Measurements from ENCODE around the gene CEBPG. TPM values are rescaled to one million over a fixed set of nuclear protein-coding genes. Genes with fewer than 3 reads are reported as not detected.

Gene CEBPG
- total and polyA plus RNA-seq, 2 donors (not counting 1 experiment from before 2014, with no cell fraction given), result 12.5 to 24.2 TPM

DNA sequence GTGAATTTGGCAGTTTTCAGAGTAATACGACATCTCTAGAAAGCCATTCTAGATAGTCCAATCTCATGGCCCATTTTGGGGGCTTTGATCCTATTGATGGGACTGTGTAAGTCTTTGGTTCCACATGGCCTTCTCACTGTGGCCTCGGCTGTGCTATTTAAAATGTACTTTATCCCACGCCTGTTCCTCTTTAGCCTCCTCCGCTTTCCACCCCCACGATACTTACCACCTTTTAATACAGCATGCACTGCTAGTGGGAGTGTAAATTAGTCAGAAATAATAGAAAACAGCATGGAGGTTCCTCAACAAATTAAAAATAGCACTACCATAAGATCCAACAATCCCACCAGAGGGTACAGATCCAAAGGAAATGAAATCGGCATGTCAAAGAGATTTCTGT, 28.3 kb upstream of the CEBPG start:
- no peak for ATAC-seq (ENCODE audit: low read depth)
- no peaks in the 10 kb centered on the region for H3K9me3 ChIP-seq (ENCODE audit: control extremely low read depth in 1 of 3, control insufficient read depth in 2 of 3, insufficient read depth in 1 of 3, low read length in 2 of 3)
- H3K4me3 ChIP-seq (ENCODE audit: control extremely low read depth in 1 of 5, extremely low read depth in 1 of 5, insufficient read depth in 1 of 5, low read depth in 2 of 5, low read length in 4 of 5), result no peak overlapping the region
- no peaks in the 10 kb centered on the region for H3K9me3 Mint-ChIP-seq (ENCODE audit: insufficient read depth)
- H3K4me3 Mint-ChIP-seq, result no peak overlapping the region
- no peak overlapping the region for H3K27ac ChIP-seq (ENCODE audit: low read length in 2 of 2)
- H3K4me1 ChIP-seq (ENCODE audit: control insufficient read depth in 2 of 2, insufficient read depth in 2 of 2, low read length in 2 of 2), result no peaks in the 10 kb centered on the region
- no peak for DNase-seq
- no peaks in the 10 kb centered on the region for H3K4me1 Mint-ChIP-seq
- no peak overlapping the region for H3K9ac ChIP-seq (ENCODE audit: low read length)
- no CpG with 5 or more reads among the region's 6 CpGs for WGBS (ENCODE audit: insufficient coverage)
- ChIA-PET CTCF (no interaction called here), POLR2A (no interaction called here)
- H2AFZ ChIP-seq (ENCODE audit: insufficient read depth, low read depth, low read length, poor library complexity, severe bottlenecking), result no peak overlapping the region
- no peaks in the 10 kb centered on the region for H4K20me1 ChIP-seq (ENCODE audit: control insufficient read depth, insufficient read depth, low read length, poor library complexity, severe bottlenecking)
- H3K79me2 ChIP-seq (ENCODE audit: control insufficient read depth, insufficient read depth, low read length), result no peaks in the 10 kb centered on the region
- intact Hi-C loops (cut with micrococcal nuclease), result no loop called here
- TF ChIP-seq CTCF (IDR thresholded peaks at IDR 0.05) (no peak), EZH2 (IDR thresholded peaks at IDR 0.05; ENCODE audit: borderline replicate concordance, insufficient read depth, low read depth, low read length, poor library complexity, severe bottlenecking) (no peak)
- H3K4me2 ChIP-seq (replicated peaks; ENCODE audit: low read depth, low read length, poor library complexity, severe bottlenecking), result no peak overlapping the region
- H3K27me3 ChIP-seq (replicated peaks in 1 of 4; ENCODE audit: control extremely low read depth in 1 of 4, control insufficient read depth in 3 of 4, insufficient read depth in 4 of 4, low read length in 3 of 4), result peaks cover 0 to 17% (median 11%) of the 10 kb centered on the region in 4 experiments
- peaks cover 58% of the 10 kb centered on the region for H3K27me3 Mint-ChIP-seq
- H3K36me3 ChIP-seq (replicated peaks in 1 of 2; ENCODE audit: control extremely low read depth in 1 of 2, control insufficient read depth in 1 of 2, extremely low read depth in 1 of 2, insufficient read depth in 2 of 2, low read length in 1 of 2), result no peaks in the 10 kb centered on the region
- H3K27ac Mint-ChIP-seq, result no peak overlapping the region

GRCh38 chr19:33346665-33347064, 26.8 kb upstream of the CEBPG start:
- TF ChIP-seq EZH2 (IDR thresholded peaks at IDR 0.05; ENCODE audit: borderline replicate concordance, insufficient read depth, low read depth, low read length, poor library complexity, severe bottlenecking), result no peak
- TF ChIP-seq CTCF (IDR thresholded peaks at IDR 0.05), result no peak
- no peak overlapping the region for H3K27ac Mint-ChIP-seq
- no peaks in the 10 kb centered on the region for H3K4me1 Mint-ChIP-seq

More at GRCh38 chr19:33346665-33347064, 26.8 kb upstream of the CEBPG start:
- H2AFZ ChIP-seq (ENCODE audit: insufficient read depth, low read depth, low read length, poor library complexity, severe bottlenecking), result no peak overlapping the region
- H3K9me3 ChIP-seq (ENCODE audit: control extremely low read depth in 1 of 3, control insufficient read depth in 2 of 3, insufficient read depth in 1 of 3, low read length in 2 of 3), result peaks cover 0 to 4% (median 0%) of the 10 kb centered on the region in 3 donors
- H3K9ac ChIP-seq (ENCODE audit: low read length), result no peak overlapping the region
- peaks cover 0 to 18% (median 11%) of the 10 kb centered on the region in 4 experiments for H3K27me3 ChIP-seq (replicated peaks in 1 of 4; ENCODE audit: control extremely low read depth in 1 of 4, control insufficient read depth in 3 of 4, insufficient read depth in 4 of 4, low read length in 3 of 4)
- H3K27ac ChIP-seq (ENCODE audit: low read length in 2 of 2), result no peak overlapping the region
- no peaks in the 10 kb centered on the region for H3K4me1 ChIP-seq (ENCODE audit: control insufficient read depth in 2 of 2, insufficient read depth in 2 of 2, low read length in 2 of 2)
- Mint-ChIP-seq H3K4me3 (no peak overlapping the region), H3K9me3 (ENCODE audit: insufficient read depth) (no peaks in the 10 kb centered on the region), H3K27me3 (peaks cover 48% of the 10 kb centered on the region)
- intact Hi-C loops (cut with micrococcal nuclease), result no loop called here
- ATAC-seq (ENCODE audit: low read depth) (no peak), DNase-seq (no peak)
- no peak overlapping the region for H3K4me2 ChIP-seq (replicated peaks; ENCODE audit: low read depth, low read length, poor library complexity, severe bottlenecking)
- no peak overlapping the region for H3K4me3 ChIP-seq (ENCODE audit: control extremely low read depth in 1 of 5, extremely low read depth in 1 of 5, insufficient read depth in 1 of 5, low read depth in 2 of 5, low read length in 4 of 5)
- ChIA-PET POLR2A (no interaction called here), CTCF (interaction anchor here (0.7 kb wide), 1 partner anchor 9 kb away, joined by 3 read pairs; no protein-coding TSS in a partner anchor)
- no peaks in the 10 kb centered on the region for H3K36me3 ChIP-seq (replicated peaks in 1 of 2; ENCODE audit: control extremely low read depth in 1 of 2, control insufficient read depth in 1 of 2, extremely low read depth in 1 of 2, insufficient read depth in 2 of 2, low read length in 1 of 2)
- H4K20me1 ChIP-seq (ENCODE audit: control insufficient read depth, insufficient read depth, low read length, poor library complexity, severe bottlenecking), result no peaks in the 10 kb centered on the region
- H3K79me2 ChIP-seq (ENCODE audit: control insufficient read depth, insufficient read depth, low read length), result no peaks in the 10 kb centered on the region

All from B cell (primary cell).